Mesendoderm (in vitro differentiated cells): Measurements from ENCODE around the gene MORN3.

ENCODE experiments used
- DNase-seq: peaks from one replicate; pipeline ENCODE4 v3.0.0; 2013
- H2AK5ac ChIP-seq: 2 replicates; pipeline ENCODE4 v1.6.1; 2013; ENCODE audit warnings: low read length, inconsistent platforms
- H2BK120ac ChIP-seq: 2 replicates; pipeline ENCODE4 v1.6.1; 2013; ENCODE audit warnings: low read depth, mild to moderate bottlenecking, low read length, moderate library complexity, mixed read lengths
- H2BK15ac ChIP-seq: replicated peaks from 2 replicates; pipeline ENCODE4 v1.6.1; 2013; ENCODE audit warnings: low read depth, mild to moderate bottlenecking, moderate library complexity
- H2BK5ac ChIP-seq: 2 replicates; pipeline ENCODE4 v1.6.1; 2013; ENCODE audit warnings: low read length, inconsistent platforms
- H3K18ac ChIP-seq: 2 replicates; pipeline ENCODE4 v1.6.1; 2013; ENCODE audit warnings: mild to moderate bottlenecking, low read length, mixed read lengths
- H3K23ac ChIP-seq: one replicate; pipeline ENCODE4 v1.6.1; 2013; ENCODE audit warnings: low read length
- H3K27ac ChIP-seq: 2 replicates; pipeline ENCODE4 v1.5.1; 2013; ENCODE audit warnings: low read depth, mild to moderate bottlenecking, inconsistent platforms, low read length, moderate library complexity
- H3K27me3 ChIP-seq: 2 replicates; pipeline ENCODE4 v1.6.1; 2013; ENCODE audit warnings: low read length, control low read depth, mild to moderate bottlenecking, inconsistent platforms; ENCODE audit not compliant: insufficient read depth, poor library complexity
- H3K36me3 ChIP-seq: 2 replicates; pipeline ENCODE4 v1.6.1; 2013; ENCODE audit warnings: low read length, inconsistent platforms; ENCODE audit not compliant: control insufficient read depth, insufficient read depth
- H3K4ac ChIP-seq: one replicate; pipeline ENCODE4 v1.6.1; 2013; ENCODE audit warnings: low read depth, mild to moderate bottlenecking, low read length, moderate library complexity
- H3K4me1 ChIP-seq: 2 replicates; pipeline ENCODE4 v1.6.1; 2013; ENCODE audit warnings: low read depth, low read length, inconsistent platforms; ENCODE audit not compliant: control insufficient read depth
- H3K4me2 ChIP-seq: 2 replicates; pipeline ENCODE4 v1.6.1; 2013; ENCODE audit warnings: low read length
- H3K4me3 ChIP-seq: 2 replicates; pipeline ENCODE4 v1.5.1; 2013; ENCODE audit warnings: mild to moderate bottlenecking, low read length
- H3K56ac ChIP-seq: one replicate; pipeline ENCODE4 v1.6.1; 2013; ENCODE audit warnings: low read length
- H3K79me1 ChIP-seq: 2 replicates; pipeline ENCODE4 v1.6.1; 2013; ENCODE audit warnings: low read length, inconsistent platforms
- H3K79me2 ChIP-seq: 2 replicates; pipeline ENCODE4 v1.6.1; 2013; ENCODE audit warnings: mild to moderate bottlenecking, low read length; ENCODE audit not compliant: control insufficient read depth, insufficient read depth
- H3K9ac ChIP-seq: 2 replicates; pipeline ENCODE4 v1.6.1; 2013; ENCODE audit warnings: low read length, inconsistent platforms
- H4K5ac ChIP-seq: one replicate; pipeline ENCODE4 v1.6.1; 2013; ENCODE audit warnings: low read length
- H4K8ac ChIP-seq: one replicate; pipeline ENCODE4 v1.6.1; 2013; ENCODE audit warnings: low read depth, mild to moderate bottlenecking, control low read depth, low read length, moderate library complexity
- WGBS: extraction: QIAGEN DNeasy Blood & Tissue Kit; methylation state at CpG from one replicate; pipeline ENCODE4 v1.1.7; 2013; ENCODE audit warnings: low lambda C conversion rate, missing lambda C conversion rate; ENCODE audit not compliant: insufficient coverage; ENCODE audit errors: extremely low coverage; 5-methylcytosine and 5-hydroxymethylcytosine counted together

The MORN3 gene

DNA sequence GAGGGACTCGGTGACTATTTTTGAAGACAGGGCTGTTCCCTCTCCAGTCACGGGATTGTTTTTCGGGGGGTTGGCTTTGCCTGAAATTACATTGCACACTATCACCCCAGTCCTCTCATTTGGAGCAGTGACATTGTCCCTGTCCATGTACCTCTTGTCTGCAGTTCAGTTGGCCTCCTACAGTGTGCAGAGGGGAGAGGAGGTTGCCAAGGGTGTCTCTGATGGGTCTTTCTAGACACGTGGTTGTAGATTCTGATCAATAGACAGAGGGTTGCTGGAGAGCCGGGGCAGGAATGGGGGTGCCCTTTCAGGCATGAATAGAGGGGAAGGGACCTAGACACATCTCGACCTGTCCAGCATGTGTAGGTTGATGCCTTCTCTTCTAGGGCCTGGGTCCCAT lies 44.3 kb upstream of the MORN3 start:
- Histone ChIP-seq H3K36me3 (no peaks in the 10 kb centered on the region), H3K27me3 (no peaks in the 10 kb centered on the region), H3K56ac (peak overlapping the region; percentile 91), H3K79me2 (peaks cover 17% of the 10 kb centered on the region), H3K4me1 (peaks cover 4% of the 10 kb centered on the region), H2BK5ac (no peak overlapping the region), H4K8ac (no peak overlapping the region), H3K4me2 (peak overlapping the region; percentile 96), H4K5ac (no peak overlapping the region), H3K27ac (no peak overlapping the region), H3K9ac (peak overlapping the region; percentile 87), H3K4me3 (no peak overlapping the region), H2BK120ac (no peak overlapping the region), H3K4ac (no peak overlapping the region), H2BK15ac (no peak overlapping the region), H2AK5ac (no peak overlapping the region), H3K79me1 (peaks cover 14% of the 10 kb centered on the region), H3K18ac (no peak overlapping the region), H3K23ac (peak overlapping the region; percentile 80)
- no CpG with 5 or more reads among the region's 6 CpGs for WGBS
- DNase-seq, result no peak

DNA sequence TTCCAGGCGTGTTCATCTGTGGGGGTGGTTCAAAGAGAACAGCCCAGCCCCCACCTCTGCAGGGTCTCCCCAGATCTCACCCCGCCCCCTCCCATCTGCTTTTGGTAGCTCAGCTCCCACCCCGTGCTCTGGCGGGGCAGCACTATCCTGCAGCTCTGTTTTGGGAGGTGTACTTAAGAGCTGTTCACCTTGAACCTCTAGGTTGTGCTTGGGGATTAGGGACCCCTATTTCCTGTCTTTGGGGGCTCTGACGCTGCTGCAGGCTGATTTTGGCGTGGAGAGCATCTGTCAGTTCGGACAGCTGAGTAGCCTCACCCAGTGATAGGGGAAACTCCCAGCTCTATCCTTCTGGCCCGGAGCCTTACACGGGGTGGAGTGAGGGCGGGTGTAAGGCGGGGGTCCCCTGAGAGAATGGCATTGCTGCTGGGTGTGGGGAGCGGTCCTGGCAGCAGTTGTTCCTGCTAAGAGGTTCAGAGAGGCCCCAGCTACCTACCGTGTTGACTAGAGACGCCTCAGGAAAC lies 43.9 kb upstream of the MORN3 start:
- whole genome bisulfite sequencing, result no CpG with 5 or more reads among the region's 14 CpGs
- Histone ChIP-seq H3K4me1 (peaks cover 4% of the 10 kb centered on the region), H2BK15ac (no peak overlapping the region), H3K18ac (peak overlapping the region; percentile 52), H2AK5ac (no peak overlapping the region), H3K23ac (peak overlapping the region; percentile 80), H3K27me3 (no peaks in the 10 kb centered on the region), H3K4ac (no peak overlapping the region), H3K56ac (peak overlapping the region; percentile 91), H3K27ac (no peak overlapping the region), H3K4me2 (peak overlapping the region; percentile 96), H4K8ac (no peak overlapping the region), H2BK5ac (no peak overlapping the region), H4K5ac (no peak overlapping the region), H2BK120ac (no peak overlapping the region), H3K79me1 (peaks cover 11% of the 10 kb centered on the region), H3K79me2 (peaks cover 16% of the 10 kb centered on the region), H3K36me3 (no peaks in the 10 kb centered on the region), H3K4me3 (peak overlapping the region; percentile 80), H3K9ac (peak overlapping the region; percentile 87)
- no peak for DNase-seq

DNA sequence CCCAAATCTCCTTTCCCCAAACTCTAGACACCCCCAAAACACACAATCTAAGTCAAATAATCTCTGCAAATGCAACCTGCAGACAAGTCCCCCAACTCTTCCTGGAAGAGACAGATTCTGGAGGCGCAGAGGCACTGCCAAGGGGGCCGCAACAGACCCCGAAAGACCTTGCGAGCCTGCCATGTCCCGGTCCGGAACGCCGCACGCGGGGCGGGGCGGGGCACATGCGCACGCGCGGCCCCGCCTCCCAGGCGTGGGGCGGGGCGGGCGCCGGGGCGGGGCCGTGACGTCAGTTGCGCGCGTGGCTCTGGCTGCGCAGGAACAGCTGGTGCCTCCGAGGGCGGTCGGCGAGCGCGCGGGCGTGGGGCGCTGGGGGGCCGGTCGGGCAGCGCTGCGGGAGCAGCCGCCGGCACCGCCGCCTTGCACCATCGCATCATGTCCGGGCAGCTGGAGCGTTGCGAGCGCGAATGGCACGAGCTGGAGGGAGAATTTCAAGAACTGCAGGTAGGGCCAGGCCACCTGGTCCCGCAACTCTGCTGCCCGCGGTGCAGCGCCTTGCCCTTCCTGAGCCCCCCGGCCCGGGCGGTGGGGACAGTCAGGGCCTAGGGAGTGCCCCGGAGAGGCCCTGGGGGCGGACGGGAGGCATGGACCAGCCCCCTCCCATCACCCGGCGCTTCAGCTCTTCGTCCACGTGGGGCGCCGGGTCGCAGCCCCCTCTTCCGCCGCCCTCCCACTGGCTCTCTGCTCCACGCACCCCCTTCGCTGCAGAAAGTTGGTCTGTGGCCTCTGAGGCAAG lies 43.2 kb upstream of the MORN3 start, which contains the start of gene TMEM120B:
TMEM120B (plus strand) TSS at position 292 of the 796 bp plus-strand sequence; CDS start at position 436, 144 bp downstream.
- DNase-seq, result peak; percentile 73
- no peak within 1 kb of the TSS for H2BK5ac ChIP-seq
- peaks cover 16% of the 10 kb centered on the region for H3K79me2 ChIP-seq
- H3K9ac ChIP-seq, result peak within 1 kb of the TSS; percentile 87
- no peak within 1 kb of the TSS for H4K8ac ChIP-seq
- H3K56ac ChIP-seq, result peak within 1 kb of the TSS; percentile 93
- H3K27ac ChIP-seq, result no peak within 1 kb of the TSS
- no peak within 1 kb of the TSS for H3K4ac ChIP-seq
- no peak within 1 kb of the TSS for H4K5ac ChIP-seq
- H2AK5ac ChIP-seq, result no peak within 1 kb of the TSS
- no peak within 1 kb of the TSS for H2BK120ac ChIP-seq
- peak within 1 kb of the TSS; percentile 52 for H3K18ac ChIP-seq
- peak within 1 kb of the TSS; percentile 96 for H3K4me2 ChIP-seq
- peaks cover 11% of the 10 kb centered on the region for H3K79me1 ChIP-seq
- no peaks in the 10 kb centered on the region for H3K36me3 ChIP-seq
- H3K4me3 ChIP-seq, result peak within 1 kb of the TSS; percentile 80
- no peaks in the 10 kb centered on the region for H3K27me3 ChIP-seq
- peaks cover 4% of the 10 kb centered on the region for H3K4me1 ChIP-seq
- peak within 1 kb of the TSS; percentile 80 for H3K23ac ChIP-seq
- no CpG with 5 or more reads among the region's 74 CpGs for WGBS
- no peak within 1 kb of the TSS for H2BK15ac ChIP-seq

DNA sequence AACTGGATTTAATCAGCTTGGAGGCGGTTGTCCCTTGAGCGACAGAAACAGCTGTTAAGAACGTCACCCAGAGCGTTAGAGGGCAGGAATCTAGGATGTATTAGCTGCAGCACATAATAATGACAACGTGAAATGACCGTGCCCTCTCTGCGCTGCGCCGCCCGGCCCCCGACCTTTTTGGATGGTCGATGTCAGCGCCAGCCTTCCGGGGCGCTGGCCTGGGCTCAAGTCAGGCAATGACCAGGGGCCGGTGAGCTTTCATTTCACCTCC lies 42.7 kb upstream of the MORN3 start:
- no peak overlapping the region for H4K5ac ChIP-seq
- peak overlapping the region; percentile 51 for H3K4me3 ChIP-seq
- peak; percentile 72 for DNase-seq
- H2BK5ac ChIP-seq, result no peak overlapping the region
- peaks cover 4% of the 10 kb centered on the region for H3K4me1 ChIP-seq
- no peak overlapping the region for H3K4ac ChIP-seq
- peaks cover 14% of the 10 kb centered on the region for H3K79me2 ChIP-seq
- H3K23ac ChIP-seq, result no peak overlapping the region
- no peaks in the 10 kb centered on the region for H3K27me3 ChIP-seq
- H2BK120ac ChIP-seq, result no peak overlapping the region
- H3K27ac ChIP-seq, result no peak overlapping the region
- peak overlapping the region; percentile 93 for H3K56ac ChIP-seq
- peak overlapping the region; percentile 71 for H3K4me2 ChIP-seq
- WGBS, result no CpG with 5 or more reads among the region's 16 CpGs
- H3K18ac ChIP-seq, result no peak overlapping the region
- H2BK15ac ChIP-seq, result no peak overlapping the region
- peak overlapping the region; percentile 68 for H3K9ac ChIP-seq
- H3K79me1 ChIP-seq, result peaks cover 11% of the 10 kb centered on the region
- H2AK5ac ChIP-seq, result no peak overlapping the region
- H4K8ac ChIP-seq, result no peak overlapping the region
- no peaks in the 10 kb centered on the region for H3K36me3 ChIP-seq

DNA sequence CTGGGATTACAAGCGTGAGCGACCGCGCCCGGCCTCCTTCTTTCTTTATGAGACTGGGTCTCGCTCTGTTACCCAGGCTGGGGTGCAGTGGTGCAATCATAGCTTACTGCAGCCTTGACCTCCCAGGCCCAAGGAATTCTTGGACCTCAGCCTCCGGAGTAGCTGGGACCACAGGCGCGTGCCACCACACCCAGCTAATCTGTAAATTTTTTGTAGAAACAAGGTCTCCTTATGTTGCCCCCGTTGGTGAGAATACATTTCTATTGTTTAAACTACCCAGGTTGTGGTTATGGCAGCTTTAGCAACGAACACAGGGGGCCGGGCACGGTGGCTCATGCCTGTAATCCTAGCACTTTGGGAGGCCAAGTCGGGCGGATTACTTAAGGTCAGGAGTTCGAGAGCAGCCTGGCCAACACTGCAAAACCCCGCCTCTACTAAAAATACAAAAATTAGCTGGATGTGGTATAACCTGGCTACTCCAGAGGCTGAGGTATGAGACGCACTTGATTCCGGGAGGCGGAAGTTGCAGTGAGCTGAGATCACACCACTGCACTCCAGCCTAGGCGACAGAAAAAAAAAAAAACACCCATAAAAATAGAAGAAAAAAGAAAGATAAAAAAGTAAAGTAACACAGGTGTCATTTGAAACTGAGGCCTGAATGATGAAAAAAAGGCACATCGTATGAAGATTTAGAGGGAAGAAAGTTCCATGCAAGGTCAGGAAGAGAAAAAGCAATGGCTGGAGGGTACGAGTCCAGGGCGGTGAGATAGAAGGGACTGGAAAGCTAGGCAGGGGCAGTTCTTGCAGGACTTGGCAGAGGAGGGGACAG lies 42.1 kb upstream of the MORN3 start:
- no peak overlapping the region for H4K5ac ChIP-seq
- peak overlapping the region; percentile 68 for H3K9ac ChIP-seq
- no peak overlapping the region for H2BK15ac ChIP-seq
- no peak for DNase-seq
- H4K8ac ChIP-seq, result no peak overlapping the region
- no peak overlapping the region for H2BK120ac ChIP-seq
- peaks cover 11% of the 10 kb centered on the region for H3K79me1 ChIP-seq
- H2AK5ac ChIP-seq, result no peak overlapping the region
- H3K79me2 ChIP-seq, result peaks cover 14% of the 10 kb centered on the region
- peak overlapping the region; percentile 93 for H3K56ac ChIP-seq
- H3K4me2 ChIP-seq, result peak overlapping the region; percentile 71
- H3K36me3 ChIP-seq, result no peaks in the 10 kb centered on the region
- no peak overlapping the region for H2BK5ac ChIP-seq
- WGBS, result no CpG with 5 or more reads among the region's 24 CpGs
- H3K18ac ChIP-seq, result no peak overlapping the region
- H3K4ac ChIP-seq, result no peak overlapping the region
- H3K4me1 ChIP-seq, result peaks cover 4% of the 10 kb centered on the region
- H3K27ac ChIP-seq, result no peak overlapping the region
- no peak overlapping the region for H3K23ac ChIP-seq
- no peaks in the 10 kb centered on the region for H3K27me3 ChIP-seq
- H3K4me3 ChIP-seq, result peak overlapping the region; percentile 51
